DMS79 (cell line): Measurements from ENCODE around the gene HDAC4.

Experiments
- DNase-seq: peaks from one replicate; lab custom pipeline; 2025; lab: John Stamatoyannopoulos, UW

HDAC4 gene

GRCh38 chr2:239368906-239369552, 31.8 kb downstream of the HDAC4 start:
- DNase-seq, result no peak

- DNase-seq, result no peak
These were observed 32.5 kb downstream of the HDAC4 start for GRCh38 chr2:239368321-239368720.

GRCh38 chr2:239366740-239367139, 34.1 kb downstream of the HDAC4 start:
- DNase-seq, result no peak

- no peak for DNase-seq
These were observed 34.9 kb downstream of the HDAC4 start for GRCh38 chr2:239365782-239366435.

- no peak for DNase-seq
These were observed 35.6 kb downstream of the HDAC4 start for GRCh38 chr2:239365071-239365781.

GRCh38 chr2:239363946-239364637, 36.7 kb downstream of the HDAC4 start:
- no peak for DNase-seq

GRCh38 chr2:239362507-239362906, 38.3 kb downstream of the HDAC4 start:
- DNase-seq, result no peak

GRCh38 chr2:239361311-239361642, 39.5 kb downstream of the HDAC4 start:
- DNase-seq, result no peak

GRCh38 chr2:239360421-239361310, 40.2 kb downstream of the HDAC4 start:
- DNase-seq, result no peak

GRCh38 chr2:239360008-239360407, 40.8 kb downstream of the HDAC4 start:
- DNase-seq, result no peak

- no peak for DNase-seq
These were observed 41.5 kb downstream of the HDAC4 start for GRCh38 chr2:239359196-239359912.

- DNase-seq, result no peak
These were observed 42.6 kb downstream of the HDAC4 start for GRCh38 chr2:239358062-239358754.

GRCh38 chr2:239355724-239356123, 45.1 kb downstream of the HDAC4 start:
- DNase-seq, result no peak

- DNase-seq, result no peak
These were observed 45.7 kb downstream of the HDAC4 start for GRCh38 chr2:239355139-239355538.

GRCh38 chr2:239354791-239355136, 46.1 kb downstream of the HDAC4 start:
- no peak for DNase-seq

- no peak for DNase-seq
These were observed 46.6 kb downstream of the HDAC4 start for GRCh38 chr2:239354132-239354790.

- DNase-seq, result no peak
These were observed 47.1 kb downstream of the HDAC4 start for GRCh38 chr2:239353692-239354091.

GRCh38 chr2:239351687-239352086, 49.1 kb downstream of the HDAC4 start:
- DNase-seq, result no peak

- no peak for DNase-seq
These were observed 51.2 kb downstream of the HDAC4 start for GRCh38 chr2:239349453-239350135.
